ENCODE results near the gene RNF43.

DNA sequence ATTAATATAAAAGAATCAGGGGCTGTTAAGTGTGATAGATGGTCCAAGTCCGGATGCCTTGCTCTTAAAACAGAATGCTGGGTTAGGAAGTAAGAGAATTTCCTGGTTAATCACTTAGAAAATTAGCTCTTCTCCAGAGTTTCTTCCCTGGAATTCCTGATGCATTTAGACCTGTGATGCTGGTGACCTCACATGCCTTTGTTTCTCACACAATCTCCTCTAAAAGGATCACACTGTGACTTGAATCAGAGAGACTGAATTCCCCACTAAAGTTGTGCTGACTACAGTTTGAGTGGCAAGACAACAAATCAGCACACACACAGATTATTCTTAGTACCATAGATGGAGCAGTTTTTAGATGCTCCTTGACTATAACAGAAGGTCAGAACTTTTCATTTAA lies 4.4 kb upstream of the RNF43 start:
- TF ChIP-seq, protein P1, sequence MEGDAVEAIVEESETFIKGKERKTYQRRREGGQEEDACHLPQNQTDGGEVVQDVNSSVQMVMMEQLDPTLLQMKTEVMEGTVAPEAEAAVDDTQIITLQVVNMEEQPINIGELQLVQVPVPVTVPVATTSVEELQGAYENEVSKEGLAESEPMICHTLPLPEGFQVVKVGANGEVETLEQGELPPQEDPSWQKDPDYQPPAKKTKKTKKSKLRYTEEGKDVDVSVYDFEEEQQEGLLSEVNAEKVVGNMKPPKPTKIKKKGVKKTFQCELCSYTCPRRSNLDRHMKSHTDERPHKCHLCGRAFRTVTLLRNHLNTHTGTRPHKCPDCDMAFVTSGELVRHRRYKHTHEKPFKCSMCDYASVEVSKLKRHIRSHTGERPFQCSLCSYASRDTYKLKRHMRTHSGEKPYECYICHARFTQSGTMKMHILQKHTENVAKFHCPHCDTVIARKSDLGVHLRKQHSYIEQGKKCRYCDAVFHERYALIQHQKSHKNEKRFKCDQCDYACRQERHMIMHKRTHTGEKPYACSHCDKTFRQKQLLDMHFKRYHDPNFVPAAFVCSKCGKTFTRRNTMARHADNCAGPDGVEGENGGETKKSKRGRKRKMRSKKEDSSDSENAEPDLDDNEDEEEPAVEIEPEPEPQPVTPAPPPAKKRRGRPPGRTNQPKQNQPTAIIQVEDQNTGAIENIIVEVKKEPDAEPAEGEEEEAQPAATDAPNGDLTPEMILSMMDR (IDR thresholded peaks at IDR 0.05), result no peak
- no peak for TF ChIP-seq POLR2A (IDR thresholded peaks at IDR 0.05)

Data from right lobe of liver (tissue), 4 donors.